ENCODE results near the gene PEX14. TPM values are rescaled to one million over a fixed set of nuclear protein-coding genes. Genes with fewer than 3 reads are reported as not detected.

The PEX14 gene
- total RNA-seq, 1 donor from 2014 or later = 28.0 TPM

GRCh38 chr1:10648689-10649516, 174.2 kb downstream of the PEX14 start:
- no peaks in the 10 kb centered on the region for H3K27me3 Mint-ChIP-seq (ENCODE audit: low read depth)
- no peak for TF ChIP-seq CTCF (conservative IDR thresholded peaks at IDR 0.05)
- no peak overlapping the region for H3K4me3 Mint-ChIP-seq
- DNase-seq (ENCODE audit: low read depth, low spot score) = no peak
- no peaks in the 10 kb centered on the region for H3K9me3 Mint-ChIP-seq
- H3K36me3 Mint-ChIP-seq (ENCODE audit: low read depth) = no peaks in the 10 kb centered on the region
- peaks cover 4% of the 10 kb centered on the region for H3K4me1 Mint-ChIP-seq
- no peak overlapping the region for H3K27ac Mint-ChIP-seq (ENCODE audit: unreplicated experiment)

- Mint-ChIP-seq H3K27me3 (ENCODE audit: low read depth) (no peaks in the 10 kb centered on the region), H3K4me3 (no peak overlapping the region), H3K9me3 (no peaks in the 10 kb centered on the region), H3K27ac (ENCODE audit: unreplicated experiment) (no peak overlapping the region), H3K36me3 (ENCODE audit: low read depth) (no peaks in the 10 kb centered on the region), H3K4me1 (peaks cover 4% of the 10 kb centered on the region)
- DNase-seq (ENCODE audit: low read depth, low spot score) = peak; percentile 48
- TF ChIP-seq CTCF (conservative IDR thresholded peaks at IDR 0.05) = no peak
Measured at GRCh38 chr1:10649517-10650201, 174.9 kb downstream of the PEX14 start.

- H3K4me1 Mint-ChIP-seq = peaks cover 4% of the 10 kb centered on the region
- DNase-seq (ENCODE audit: low read depth, low spot score) = no peak
- H3K27me3 Mint-ChIP-seq (ENCODE audit: low read depth) = no peaks in the 10 kb centered on the region
- no peaks in the 10 kb centered on the region for H3K36me3 Mint-ChIP-seq (ENCODE audit: low read depth)
- no peaks in the 10 kb centered on the region for H3K9me3 Mint-ChIP-seq
- TF ChIP-seq CTCF (conservative IDR thresholded peaks at IDR 0.05) = no peak
- H3K27ac Mint-ChIP-seq (ENCODE audit: unreplicated experiment) = no peak overlapping the region
- H3K4me3 Mint-ChIP-seq = no peak overlapping the region
Measured at GRCh38 chr1:10650556-10651388, 176.0 kb downstream of the PEX14 start.

GRCh38 chr1:10651389-10651766, 176.6 kb downstream of the PEX14 start:
- no peak for TF ChIP-seq CTCF (conservative IDR thresholded peaks at IDR 0.05)
- no peaks in the 10 kb centered on the region for H3K27me3 Mint-ChIP-seq (ENCODE audit: low read depth)
- no peak overlapping the region for H3K27ac Mint-ChIP-seq (ENCODE audit: unreplicated experiment)
- no peaks in the 10 kb centered on the region for H3K36me3 Mint-ChIP-seq (ENCODE audit: low read depth)
- H3K9me3 Mint-ChIP-seq = no peaks in the 10 kb centered on the region
- peak; percentile 38 for DNase-seq (ENCODE audit: low read depth, low spot score)
- peaks cover 4% of the 10 kb centered on the region for H3K4me1 Mint-ChIP-seq
- H3K4me3 Mint-ChIP-seq = no peak overlapping the region

- H3K27ac Mint-ChIP-seq (ENCODE audit: unreplicated experiment) = no peak overlapping the region
- no peak overlapping the region for H3K4me3 Mint-ChIP-seq
- H3K27me3 Mint-ChIP-seq (ENCODE audit: low read depth) = no peaks in the 10 kb centered on the region
- no peaks in the 10 kb centered on the region for H3K36me3 Mint-ChIP-seq (ENCODE audit: low read depth)
- no peak for TF ChIP-seq CTCF (conservative IDR thresholded peaks at IDR 0.05)
- no peaks in the 10 kb centered on the region for H3K9me3 Mint-ChIP-seq
- no peak for DNase-seq (ENCODE audit: low read depth, low spot score)
- peaks cover 4% of the 10 kb centered on the region for H3K4me1 Mint-ChIP-seq
Measured at GRCh38 chr1:10651793-10652192, 177.0 kb downstream of the PEX14 start.

Data from neural crest cell (in vitro differentiated cells).